C4-2B (cell line): ENCODE results near the gene GEN1.

ENCODE experiments used
- H3K27ac ChIP-seq: fragments of 450-650 bp; 2 replicates; pipeline ENCODE4 v1.5.1; 2017
- ZFX ChIP-seq: fragments of 450-650 bp; IDR thresholded peaks from 2 replicates; pipeline ENCODE4 v1.6.1; 2017
- TF ChIP-seq, protein P1 (sequence below): fragments of 450-650 bp; conservative IDR thresholded peaks from 2 replicates; pipeline ENCODE4 v1.5.1; 2017; ENCODE audit warnings: mild to moderate bottlenecking

Gene GEN1

DNA sequence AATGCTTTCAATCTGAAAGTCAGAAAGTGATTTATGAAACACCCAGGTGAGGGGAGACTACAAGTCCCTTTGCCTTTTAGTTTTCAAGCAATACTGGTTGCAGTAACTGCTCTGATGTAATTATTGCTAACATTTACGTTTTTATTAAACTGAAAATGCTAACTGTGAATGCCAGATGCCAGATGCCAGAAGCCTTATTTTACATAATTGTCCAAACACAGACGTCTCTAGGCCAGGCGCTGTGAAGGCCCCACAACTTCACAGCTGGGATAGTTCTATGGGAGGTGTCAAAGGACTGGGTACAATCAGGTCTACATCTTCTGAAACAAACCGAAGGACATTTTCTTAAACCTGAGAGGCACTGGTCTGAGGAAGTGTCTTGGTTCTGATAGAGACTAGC lies 34.8 kb downstream of the GEN1 start:
- TF ChIP-seq ZFX, result no peak
- TF ChIP-seq, protein P1, sequence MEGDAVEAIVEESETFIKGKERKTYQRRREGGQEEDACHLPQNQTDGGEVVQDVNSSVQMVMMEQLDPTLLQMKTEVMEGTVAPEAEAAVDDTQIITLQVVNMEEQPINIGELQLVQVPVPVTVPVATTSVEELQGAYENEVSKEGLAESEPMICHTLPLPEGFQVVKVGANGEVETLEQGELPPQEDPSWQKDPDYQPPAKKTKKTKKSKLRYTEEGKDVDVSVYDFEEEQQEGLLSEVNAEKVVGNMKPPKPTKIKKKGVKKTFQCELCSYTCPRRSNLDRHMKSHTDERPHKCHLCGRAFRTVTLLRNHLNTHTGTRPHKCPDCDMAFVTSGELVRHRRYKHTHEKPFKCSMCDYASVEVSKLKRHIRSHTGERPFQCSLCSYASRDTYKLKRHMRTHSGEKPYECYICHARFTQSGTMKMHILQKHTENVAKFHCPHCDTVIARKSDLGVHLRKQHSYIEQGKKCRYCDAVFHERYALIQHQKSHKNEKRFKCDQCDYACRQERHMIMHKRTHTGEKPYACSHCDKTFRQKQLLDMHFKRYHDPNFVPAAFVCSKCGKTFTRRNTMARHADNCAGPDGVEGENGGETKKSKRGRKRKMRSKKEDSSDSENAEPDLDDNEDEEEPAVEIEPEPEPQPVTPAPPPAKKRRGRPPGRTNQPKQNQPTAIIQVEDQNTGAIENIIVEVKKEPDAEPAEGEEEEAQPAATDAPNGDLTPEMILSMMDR, result no peak
- H3K27ac ChIP-seq, result no peak overlapping the region

DNA sequence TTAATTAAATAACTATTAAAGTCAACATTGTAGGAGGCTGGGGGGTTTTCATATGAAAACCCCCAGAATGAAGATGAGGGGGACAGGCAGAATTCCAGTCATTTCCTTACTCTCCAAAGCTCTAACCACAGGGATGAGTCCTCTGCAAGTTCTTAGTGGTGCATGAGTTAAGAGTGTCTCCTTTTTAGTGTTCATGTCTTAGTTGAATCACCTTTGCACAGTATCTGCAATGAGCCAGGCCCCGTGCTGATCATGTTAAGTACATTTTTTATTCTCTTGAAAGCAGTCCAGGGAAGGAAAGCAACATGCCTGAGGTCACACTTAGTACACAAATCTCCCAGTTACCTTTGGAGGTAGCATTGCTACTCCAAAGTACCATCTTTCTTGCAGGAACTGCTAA lies 36.6 kb downstream of the GEN1 start:
- TF ChIP-seq, protein P1, result no peak
- TF ChIP-seq ZFX, result no peak
- no peak overlapping the region for H3K27ac ChIP-seq

DNA sequence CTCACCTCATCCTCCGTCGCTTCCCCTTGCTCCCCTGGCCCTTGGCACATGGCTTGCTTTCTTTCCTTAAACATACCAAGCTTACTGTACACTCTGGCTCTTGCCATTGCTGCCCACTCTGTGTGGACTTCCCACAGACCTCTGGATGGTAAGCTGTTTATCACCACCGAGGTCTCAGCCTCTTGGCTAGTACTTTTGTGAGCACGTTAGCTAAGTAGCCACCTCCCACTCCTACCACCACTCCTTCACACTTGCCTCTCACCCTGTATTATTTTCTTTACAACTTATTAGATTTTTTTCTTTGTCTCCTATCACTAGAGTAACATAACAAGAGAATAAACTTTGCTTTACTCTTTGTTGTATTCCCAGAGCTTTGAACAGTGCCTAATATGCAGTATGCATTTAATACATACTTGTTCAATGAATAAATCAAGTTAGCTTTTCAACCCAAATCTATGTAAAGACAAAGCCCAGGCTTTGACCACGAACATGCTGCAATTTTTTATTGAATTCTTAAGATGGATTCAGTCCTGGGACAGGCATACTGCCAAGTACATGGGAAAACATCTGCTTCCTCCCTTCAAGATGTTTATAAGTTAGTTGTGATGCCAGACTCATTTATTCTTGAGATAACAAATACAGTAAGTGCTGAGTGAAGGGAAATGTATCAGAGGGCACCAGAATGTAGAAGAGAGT lies 37.3 kb downstream of the GEN1 start:
- no peak overlapping the region for H3K27ac ChIP-seq
- no peak for TF ChIP-seq ZFX
- TF ChIP-seq, protein P1, result no peak

DNA sequence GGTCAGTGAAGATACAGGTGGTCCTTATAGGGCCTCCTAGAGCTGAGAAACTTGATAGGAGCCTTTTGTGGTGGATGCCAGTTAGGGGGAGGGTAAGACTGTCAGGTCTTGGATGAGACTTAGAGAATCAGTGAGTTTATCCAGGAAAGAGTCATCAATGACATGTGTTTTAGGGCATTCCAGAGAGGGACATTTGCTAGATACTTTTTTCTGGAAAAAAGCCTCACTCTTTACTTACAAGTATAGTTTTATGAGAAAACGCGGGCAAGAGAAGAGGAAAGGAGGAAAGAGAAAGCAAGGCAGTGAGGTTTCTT lies 37.8 kb downstream of the GEN1 start:
- no peak overlapping the region for H3K27ac ChIP-seq
- TF ChIP-seq, protein P1, result no peak
- TF ChIP-seq ZFX, result no peak

DNA sequence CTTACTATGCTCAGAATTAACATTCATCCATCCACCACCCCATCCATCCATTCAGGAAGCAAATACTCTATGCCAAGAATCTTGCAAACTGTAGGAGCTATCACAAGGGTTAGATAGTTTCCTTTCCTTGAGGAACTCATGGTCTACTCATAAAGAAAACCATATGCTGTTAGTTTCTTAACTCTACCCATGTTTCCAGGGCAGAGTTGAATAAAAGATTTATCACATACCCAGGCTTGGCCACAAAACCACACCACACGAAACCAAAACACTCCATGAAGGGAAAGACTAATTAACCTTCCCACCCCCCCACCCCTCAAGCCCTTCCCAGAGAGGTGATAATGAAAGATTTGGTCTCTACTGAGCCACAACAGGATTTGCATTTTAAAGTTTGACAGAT lies 38.6 kb downstream of the GEN1 start:
- TF ChIP-seq, protein P1, result no peak
- no peak for TF ChIP-seq ZFX
- H3K27ac ChIP-seq, result no peak overlapping the region

DNA sequence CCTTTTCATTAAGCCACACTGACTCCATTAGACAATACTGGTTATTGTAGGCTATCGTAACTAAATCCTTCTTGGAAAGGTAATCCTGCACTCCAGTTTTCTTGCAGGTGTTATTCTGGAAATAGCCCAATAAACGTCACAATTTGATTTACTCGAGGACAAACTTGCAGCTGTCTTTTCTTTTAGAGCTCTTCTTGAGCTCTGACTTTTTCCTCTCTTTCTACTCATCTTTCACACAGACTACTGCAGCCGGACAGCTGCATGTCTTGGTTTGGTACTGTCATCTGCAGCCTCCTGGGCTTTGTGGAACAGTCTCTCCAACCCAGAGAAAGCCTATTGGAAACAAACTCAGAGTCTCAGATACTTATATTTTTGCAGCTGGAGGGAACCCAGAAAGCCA lies 39.4 kb downstream of the GEN1 start:
- TF ChIP-seq, protein P1, result no peak
- TF ChIP-seq ZFX, result no peak

DNA sequence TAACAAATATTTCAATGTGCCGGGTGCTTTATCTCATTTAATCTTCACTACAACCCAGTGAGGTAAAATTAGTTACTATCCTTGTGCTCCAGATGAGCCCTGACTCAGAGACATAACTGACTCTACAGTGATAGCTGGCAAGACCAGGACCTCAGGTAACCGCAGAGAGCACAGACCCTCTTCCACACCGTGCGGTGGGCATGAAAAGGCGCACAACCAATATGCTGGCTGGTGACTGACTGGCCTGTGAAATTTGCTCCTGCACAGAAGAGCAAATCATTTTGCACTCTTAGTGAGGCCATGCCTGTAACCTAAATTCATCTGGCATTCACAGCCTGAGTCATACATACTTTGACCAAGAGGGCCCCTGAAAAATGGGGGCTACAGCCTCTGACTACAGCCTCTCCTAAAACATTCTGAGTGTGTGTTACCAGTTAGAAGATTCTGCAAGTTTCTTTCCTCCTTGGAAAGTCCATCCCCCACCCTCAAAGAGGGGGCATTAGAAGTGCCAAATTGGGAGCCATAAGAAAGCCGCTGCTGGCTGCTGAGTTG lies 39.9 kb downstream of the GEN1 start:
- TF ChIP-seq, protein P1, result no peak
- H3K27ac ChIP-seq, result no peak overlapping the region

More for the DNA sequence above, 39.4 kb downstream of the GEN1 start:
- no peak overlapping the region for H3K27ac ChIP-seq
